ENCODE measurements around the gene PIK3R5. TPM values are rescaled to one million over a fixed set of nuclear protein-coding genes. Genes with fewer than 3 reads are reported as not detected.

PIK3R5 gene
- polyA plus RNA-seq, 2 of the 4 experiments (the other 2 are of a cell fraction), result 0.01 TPM; not detected in 1

GRCh38 chr17:8893621-8894201 lies 71.8 kb downstream of the PIK3R5 start:
- POLR2A ChIA-PET, result no interaction called here
- TF ChIP-seq ZSCAN20 (CRISPR knock-in tag; IDR thresholded peaks at IDR 0.05) (no peak), HOXA7 (CRISPR knock-in tag; IDR thresholded peaks at IDR 0.05) (no peak), HOXB13 (CRISPR knock-in tag; IDR thresholded peaks at IDR 0.05; ENCODE audit: low read depth) (no peak), JUN (IDR thresholded peaks at IDR 0.05) (no peak), EHF (CRISPR knock-in tag; IDR thresholded peaks at IDR 0.05) (no peak), EHMT2 (IDR thresholded peaks at IDR 0.05; ENCODE audit: low read depth) (no peak)
- CTCF ChIA-PET, result interaction anchor here (0.5 to 10.8 kb wide), 23 partner anchors 9 to 833 kb away, joined by 3 to 158 read pairs (median 5); no protein-coding TSS in a partner anchor
- Histone ChIP-seq H3K27ac (no peak overlapping the region), H3K4me3 (no peak overlapping the region), H3K4me1 (no peaks in the 10 kb centered on the region), H3K9me3 (no peaks in the 10 kb centered on the region), H3K4me2 (no peak overlapping the region)
- FAIRE-seq (no peak), ATAC-seq (no peak), DNase-seq (ENCODE audit: low read depth in 1 of 2, low spot score in 1 of 2) (no peak)
- WGBS (ENCODE audit: missing lambda C conversion rate), result 62% methylated on average over 15 of the region's 15 CpGs

- ChIA-PET POLR2A (no interaction called here), CTCF (interaction anchor here (0.5 to 10.8 kb wide), 7 partner anchors 13 to 252 kb away, joined by 3 to 158 read pairs (median 4); no protein-coding TSS in a partner anchor)
- H3K27ac ChIP-seq, result no peak overlapping the region
- H3K4me3 ChIP-seq, result no peak overlapping the region
- TF ChIP-seq REST (IDR thresholded peaks at IDR 0.05) (no peak), ZSCAN20 (CRISPR knock-in tag; IDR thresholded peaks at IDR 0.05) (no peak), E2F6 (IDR thresholded peaks at IDR 0.05; ENCODE audit: borderline replicate concordance, low read depth) (no peak), MYC (IDR thresholded peaks at IDR 0.05; ENCODE audit: borderline replicate concordance, low read length) (no peak), HES2 (IDR thresholded peaks at IDR 0.05) (no peak), PBX3 (IDR thresholded peaks at IDR 0.05) (no peak), RCOR1 (IDR thresholded peaks at IDR 0.05; ENCODE audit: low read depth, low read length) (no peak)
- WGBS (ENCODE audit: missing lambda C conversion rate), result 80% methylated on average over 3 of the region's 3 CpGs
- DNase-seq (ENCODE audit: low read depth in 1 of 2, low spot score in 1 of 2) (no peak), FAIRE-seq (no peak), ATAC-seq (no peak)
- no peaks in the 10 kb centered on the region for H3K9me3 ChIP-seq
- no peak overlapping the region for H3K4me2 ChIP-seq
- 0 out of 3 replicates have a peak, but pooled peaks cover 3% of the 10 kb centered on the region for H3K4me1 ChIP-seq
These were observed 72.4 kb downstream of the PIK3R5 start for GRCh38 chr17:8893059-8893458.

GRCh38 chr17:8892338-8892690 lies 73.2 kb downstream of the PIK3R5 start:
- Histone ChIP-seq H3K4me3 (no peak overlapping the region), H3K4me1 (0 out of 3 replicates have a peak, but pooled peaks cover 3% of the 10 kb centered on the region), H3K4me2 (no peak overlapping the region), H3K27ac (no peak overlapping the region), H3K9me3 (no peaks in the 10 kb centered on the region)
- TF ChIP-seq MAX (IDR thresholded peaks at IDR 0.05) (no peak), POLR2AphosphoS2 (conservative IDR thresholded peaks at IDR 0.05; ENCODE audit: low read length) (no peak), HMGXB4 (CRISPR knock-in tag; IDR thresholded peaks at IDR 0.05; ENCODE audit: borderline replicate concordance) (no peak), RAD21 (conservative IDR thresholded peaks at IDR 0.05 in 1 of 2, IDR thresholded peaks at IDR 0.05 in 1 of 2) (no peak), MAFK (IDR thresholded peaks at IDR 0.05; ENCODE audit: partially characterized antibody) (peak; percentile 44), NPAS2 (CRISPR knock-in tag; IDR thresholded peaks at IDR 0.05; ENCODE audit: borderline replicate concordance) (no peak)
- FAIRE-seq, result peak; percentile 63
- no peak for ATAC-seq
- ChIA-PET POLR2A (no interaction called here), CTCF (interaction anchor here (2.2 to 10.8 kb wide), 2 partner anchors 104 to 630 kb away, joined by 8 to 158 read pairs; no protein-coding TSS in a partner anchor)
- DNase-seq (ENCODE audit: low read depth in 1 of 2, low spot score in 1 of 2), result no peak
- WGBS (ENCODE audit: missing lambda C conversion rate), result 45% methylated on average over 6 of the region's 6 CpGs

Data from A549 (cell line).